Psoas muscle (tissue), 8 donors: ENCODE measurements around the gene FRZB. TPM values are rescaled to one million over a fixed set of nuclear protein-coding genes. Genes with fewer than 3 reads are reported as not detected.
"Not testable (repeated sequence)": the region's sequence is repeated elsewhere in the genome, so short reads cannot be mapped to it uniquely, and the experiment has no call there.

Experiments
- ATAC-seq, 4 donors: fragments of 200-7000 bp; cut with Tn5 transposase; one replicate each; pipeline ENCODE4 v1.9.1; 2020; ENCODE audit warnings: moderate library complexity in 3 of 4, mild to moderate bottlenecking in 2 of 4
- DNase-seq, 2 donors: peaks; one replicate each; pipeline ENCODE4 v3.0.0-alpha.2; 2020
- H3K27ac ChIP-seq: fragments of 200-600 bp; one replicate; pipeline ENCODE4 v1.8.0; 2022
- H3K27me3 ChIP-seq, 3 donors: fragments of 200-600 bp in 1 of 3; one replicate each; pipeline versions ENCODE4 v1.6.1 to v1.8.0; 2013 to 2022; ENCODE audit warnings: low read length in 2 of 3, mild to moderate bottlenecking in 2 of 3, moderate library complexity in 1 of 3; ENCODE audit not compliant: insufficient read depth in 3 of 3
- H3K36me3 ChIP-seq, 2 donors: fragments of 200-600 bp in 1 of 2; one replicate each; pipeline versions ENCODE4 v1.6.1 to v1.8.0; 2013 to 2022; ENCODE audit warnings: low read depth in 1 of 2, mild to moderate bottlenecking in 1 of 2, moderate library complexity in 1 of 2; ENCODE audit not compliant: insufficient read depth in 1 of 2
- H3K4me1 ChIP-seq: fragments of 200-600 bp; one replicate; pipeline ENCODE4 v1.8.0; 2022
- H3K4me3 ChIP-seq: fragments of 200-600 bp; one replicate; pipeline ENCODE4 v1.8.0; 2022; ENCODE audit warnings: mild to moderate bottlenecking
- H3K9me3 ChIP-seq: fragments of 200-600 bp; one replicate; pipeline ENCODE4 v1.8.0; 2022
- CTCF ChIP-seq: fragments of 200-600 bp; IDR thresholded peaks from one replicate; pipeline ENCODE4 v1.8.0; 2022; ENCODE audit warnings: antibody characterized with exemption
- WGBS, 3 donors: extraction: QIAGEN DNeasy Blood & Tissue Kit; methylation state at CpG; one replicate each; pipeline versions ENCODE4 v1.1.6 to v1.1.7; 2013; 5-methylcytosine and 5-hydroxymethylcytosine counted together
- intact Hi-C, 2 donors: fragments of 100-400 bp; cut with DNase I; formaldehyde crosslinking; loops; one replicate each; pipeline versions ENCODE4 v1.11.0 to v1.14.2; 2022
- polyA plus RNA-seq, 3 donors: library from polyadenylated mRNA; stranded (reverse); fragments of 200-250 nt; gene quantifications; one replicate each; pipeline ENCODE4 v1.2.3, GENCODE V29; 2013
- total RNA-seq, 4 donors: library from RNA; stranded (reverse); fragmentation: NEBNext Ultra II Directional in 2 of 4; extraction: Animal tissue kit (Norgen Biotek cat#: 25700) in 2 of 4; gene quantifications; one replicate each; pipeline versions ENCODE4 v1.2.1 to v1.2.4, GENCODE V29; 2021 to 2023
- donor health status: healthy with polysubstance abuse.
- donor health status: DM: no; HTN: no; CAD: no; lungs with moderate emphysema.
- donor health status: Bipolar disorder and iron deficiency.
- donor health status: healthy.
- donor health status: DM: yes; HTN: yes; CAD: no.
- donor health status: DM: no; HTN: no; CAD: no.
- donor health status: DM: no; HTN: no; CAD: no.
- donor health status: DM: yes; HTN: yes; CAD: no.

Gene FRZB
- total and polyA plus RNA-seq, 7 donors, result 0.57 to 19.8 (median 2.7) TPM

GRCh38 chr2:182897137-182897536 lies 30.7 kb upstream of the FRZB start:
- ATAC-seq, result no peak
- DNase-seq, result no peak
- intact Hi-C loops, result no loop called here
- no peaks in the 10 kb centered on the region for H3K27me3 ChIP-seq
- no peak for TF ChIP-seq CTCF
- no peaks in the 10 kb centered on the region for H3K36me3 ChIP-seq
- H3K4me3 ChIP-seq, result no peak overlapping the region
- H3K27ac ChIP-seq, result no peak overlapping the region
- H3K4me1 ChIP-seq, result no peaks in the 10 kb centered on the region
- 88 to 93% (median 90%) methylated on average over 1 of the region's 1 CpG for WGBS, 3 donors
- H3K9me3 ChIP-seq, result no peaks in the 10 kb centered on the region

GRCh38 chr2:182895798-182896197 lies 29.4 kb upstream of the FRZB start:
- H3K27me3 ChIP-seq, result no peaks in the 10 kb centered on the region
- DNase-seq (no peak), ATAC-seq (no peak)
- no peaks in the 10 kb centered on the region for H3K4me1 ChIP-seq
- no peak for TF ChIP-seq CTCF
- no peak overlapping the region for H3K27ac ChIP-seq
- no peak overlapping the region for H3K4me3 ChIP-seq
- no peaks in the 10 kb centered on the region for H3K36me3 ChIP-seq
- WGBS, 3 donors, result 93 to 97% (median 93%) methylated on average over 6 of the region's 6 CpGs
- H3K9me3 ChIP-seq, result no peaks in the 10 kb centered on the region
- intact Hi-C loops, result no loop called here

- TF ChIP-seq CTCF, result no peak
- intact Hi-C loops, result no loop called here
- no peak overlapping the region for H3K27ac ChIP-seq
Observed at GRCh38 chr2:182895169-182895568, 28.7 kb upstream of the FRZB start.

GRCh38 chr2:182894174-182894573 lies 27.7 kb upstream of the FRZB start:
- no peaks in the 10 kb centered on the region for H3K9me3 ChIP-seq
- peak in 3 of 4 donors; percentile 37 to 55 (median 44) for ATAC-seq
- H3K27ac ChIP-seq, result no peak overlapping the region
- no peaks in the 10 kb centered on the region for H3K36me3 ChIP-seq
- H3K4me3 ChIP-seq, result no peak overlapping the region
- no peaks in the 10 kb centered on the region for H3K4me1 ChIP-seq
- no peak for DNase-seq
- intact Hi-C loops, result no loop called here
- WGBS, 3 donors, result 77 to 90% (median 80%) methylated on average over 9 of the region's 9 CpGs
- no peaks in the 10 kb centered on the region for H3K27me3 ChIP-seq
- no peak for TF ChIP-seq CTCF

More at GRCh38 chr2:182895169-182895568, 28.7 kb upstream of the FRZB start:
- Histone ChIP-seq H3K27me3 (no peaks in the 10 kb centered on the region), H3K4me3 (no peak overlapping the region), H3K4me1 (no peaks in the 10 kb centered on the region), H3K36me3 (no peaks in the 10 kb centered on the region), H3K9me3 (no peaks in the 10 kb centered on the region)
- no peak for ATAC-seq
- 89 to 97% (median 95%) methylated on average over 4 of the region's 4 CpGs for WGBS, 3 donors
- DNase-seq, result no peak

- no peaks in the 10 kb centered on the region for H3K9me3 ChIP-seq
- H3K27me3 ChIP-seq, result no peaks in the 10 kb centered on the region
- no peak for TF ChIP-seq CTCF
- H3K27ac ChIP-seq, result no peak overlapping the region
- no peaks in the 10 kb centered on the region for H3K36me3 ChIP-seq
- WGBS, 3 donors, result 89 to 97% (median 95%) methylated on average over 11 of the region's 11 CpGs
- intact Hi-C loops, result no loop called here
- DNase-seq, result no peak
- no peaks in the 10 kb centered on the region for H3K4me1 ChIP-seq
- ATAC-seq, result peak in 1 of 4 donors; percentile 36
- no peak overlapping the region for H3K4me3 ChIP-seq
Observed at GRCh38 chr2:182893666-182894065, 27.2 kb upstream of the FRZB start.

- H3K9me3 ChIP-seq, ATAC-seq, DNase-seq, H3K36me3 ChIP-seq, H3K4me3 ChIP-seq, intact Hi-C loops, H3K27me3 ChIP-seq, H3K4me1 ChIP-seq, H3K27ac ChIP-seq: not testable (repeated sequence)
- 85 to 88% (median 86%) methylated on average over 7 of the region's 7 CpGs for WGBS, 3 donors
Observed at GRCh38 chr2:182893035-182893434, 26.6 kb upstream of the FRZB start.
